Esophagus muscularis mucosa (tissue), 4 donors: Measurements from ENCODE around the gene MTERF4.

Experiments used
- CTCF ChIP-seq, 3 experiments: fragments of 200-600 bp in 2 of 3; fragments of 450-650 bp in 1 of 3; sonication (generic) in 2 of 3; IDR thresholded peaks; one replicate each; pipeline ENCODE4 v1.5.1; 2017 to 2019; ENCODE audit warnings: antibody characterized with exemption in 3 of 3, mild to moderate bottlenecking in 2 of 3, moderate library complexity in 1 of 3
- EP300 ChIP-seq: sonication (generic); formaldehyde crosslinking; IDR thresholded peaks from one replicate; pipeline ENCODE4 v1.6.1; 2017; ENCODE audit warnings: antibody characterized with exemption
- POLR2A ChIP-seq: fragments of 450-650 bp; IDR thresholded peaks from one replicate; pipeline ENCODE4 v1.6.1; 2017; ENCODE audit warnings: antibody characterized with exemption, moderate library complexity, mild to moderate bottlenecking, low read depth

GRCh38 chr2:241066171-241066892 is 35.8 kb downstream of the MTERF4 start:
- TF ChIP-seq POLR2A (no peak), CTCF (IDR thresholded peaks at IDR 0.05) (no peak), EP300 (no peak)
